ENCODE measurements around the gene SUSD5. TPM values are rescaled to one million over a fixed set of nuclear protein-coding genes. Genes with fewer than 3 reads are reported as not detected.

The SUSD5 gene
- total RNA-seq, 4 donors from 2014 or later, result 0.32 to 0.55 TPM; not detected in 2

- Histone ChIP-seq H3K4me1 (peaks cover 0 to 9% (median 5%) of the 10 kb centered on the region in 4 donors), H3K4me3 (no peak overlapping the region), H3K36me3 (no peaks in the 10 kb centered on the region), H3K27me3 (no peaks in the 10 kb centered on the region), H3K27ac (no peak overlapping the region), H3K9me3 (no peaks in the 10 kb centered on the region)
- intact Hi-C loops (cut with DNase I; ENCODE audit: low total_unique reads) (no loop called here), in situ Hi-C loops (cut with MboI; ENCODE audit: low pct_ligation_motif_present in 1 of 4, low pct_unique_long_range_greater_than_20kb in 1 of 4, low sequenced_read_pairs in 3 of 4) (no loop called here)
- 8 to 26% methylated on average over 4 to 6 of the region's 6 CpGs for WGBS, 2 donors (ENCODE audit: low coverage in 1 of 2)
- TF ChIP-seq CTCF (IDR thresholded peaks at IDR 0.05) (no peak), POLR2AphosphoS5 (IDR thresholded peaks at IDR 0.05) (peak in 1 of 3 donors; percentile 36), POLR2A (IDR thresholded peaks at IDR 0.05) (no peak)
- peak; percentile 12 for DNase-seq
Observed at GRCh38 chr3:33202711-33203457, 15.7 kb downstream of the SUSD5 start.

- no peak for TF ChIP-seq POLR2AphosphoS5 (IDR thresholded peaks at IDR 0.05)
- no peak for TF ChIP-seq CTCF (IDR thresholded peaks at IDR 0.05)
- no peak for TF ChIP-seq POLR2A (IDR thresholded peaks at IDR 0.05)
- TF ChIP-seq EP300 (IDR thresholded peaks at IDR 0.05; ENCODE audit: low read depth), result no peak
- in situ Hi-C loops (cut with MboI; ENCODE audit: low pct_ligation_motif_present in 1 of 4, low pct_unique_long_range_greater_than_20kb in 1 of 4, low sequenced_read_pairs in 3 of 4) (no loop called here), intact Hi-C loops (cut with DNase I; ENCODE audit: low total_unique reads) (no loop called here)
- H3K27ac ChIP-seq, result no peak overlapping the region
- WGBS, 2 donors (ENCODE audit: low coverage in 1 of 2), result 62% methylated on average over 3 of the region's 3 CpGs; no CpG with 5 or more reads in 1 of the 2 donors
- no peaks in the 10 kb centered on the region for H3K9me3 ChIP-seq
- no peaks in the 10 kb centered on the region for H3K27me3 ChIP-seq
- H3K36me3 ChIP-seq, result no peaks in the 10 kb centered on the region
- DNase-seq, result no peak
- H3K4me1 ChIP-seq, result peaks cover 0 to 9% (median 5%) of the 10 kb centered on the region in 4 donors
- H3K4me3 ChIP-seq, result no peak overlapping the region
Observed at GRCh38 chr3:33201195-33201594, 17.4 kb downstream of the SUSD5 start.

- H3K27ac ChIP-seq, result no peak overlapping the region
- intact Hi-C loops (cut with DNase I; ENCODE audit: low total_unique reads), result no loop called here
- in situ Hi-C loops (cut with MboI; ENCODE audit: low pct_ligation_motif_present in 1 of 4, low pct_unique_long_range_greater_than_20kb in 1 of 4, low sequenced_read_pairs in 3 of 4), result no loop called here
Observed at GRCh38 chr3:33196538-33196937, 22.1 kb downstream of the SUSD5 start.

GRCh38 chr3:33194303-33194702 lies 24.3 kb downstream of the SUSD5 start:
- H3K36me3 ChIP-seq, result no peaks in the 10 kb centered on the region
- no peaks in the 10 kb centered on the region for H3K4me1 ChIP-seq
- in situ Hi-C loops (cut with MboI; ENCODE audit: low pct_ligation_motif_present in 1 of 4, low pct_unique_long_range_greater_than_20kb in 1 of 4, low sequenced_read_pairs in 3 of 4), result no loop called here
- H3K9me3 ChIP-seq, result no peaks in the 10 kb centered on the region
- H3K27me3 ChIP-seq, result no peaks in the 10 kb centered on the region
- DNase-seq, result no peak
- 80% methylated on average over 1 of the region's 1 CpG; no CpG with 5 or more reads in 1 of the 2 donors for WGBS, 2 donors (ENCODE audit: low coverage in 1 of 2)
- no peak overlapping the region for H3K27ac ChIP-seq
- intact Hi-C loops (cut with DNase I; ENCODE audit: low total_unique reads), result no loop called here
- TF ChIP-seq POLR2AphosphoS5 (IDR thresholded peaks at IDR 0.05), result no peak
- TF ChIP-seq POLR2A (IDR thresholded peaks at IDR 0.05), result no peak
- TF ChIP-seq EP300 (IDR thresholded peaks at IDR 0.05; ENCODE audit: low read depth), result no peak
- TF ChIP-seq CTCF (IDR thresholded peaks at IDR 0.05), result no peak
- H3K4me3 ChIP-seq, result no peak overlapping the region

More at GRCh38 chr3:33196538-33196937, 22.1 kb downstream of the SUSD5 start:
- H3K9me3 ChIP-seq, result no peaks in the 10 kb centered on the region
- TF ChIP-seq EP300 (IDR thresholded peaks at IDR 0.05; ENCODE audit: low read depth), result no peak
- no peak for TF ChIP-seq CTCF (IDR thresholded peaks at IDR 0.05)
- no peak for TF ChIP-seq POLR2A (IDR thresholded peaks at IDR 0.05)
- TF ChIP-seq POLR2AphosphoS5 (IDR thresholded peaks at IDR 0.05), result no peak
- no peak overlapping the region for H3K4me3 ChIP-seq
- no peaks in the 10 kb centered on the region for H3K27me3 ChIP-seq
- DNase-seq, result no peak
- 51 to 62% methylated on average over 3 of the region's 3 CpGs for WGBS, 2 donors (ENCODE audit: low coverage in 1 of 2)
- no peaks in the 10 kb centered on the region for H3K36me3 ChIP-seq
- no peaks in the 10 kb centered on the region for H3K4me1 ChIP-seq
